IMR-90 (cell line): ENCODE measurements around the gene SLC9A9. TPM values are rescaled to one million over a fixed set of nuclear protein-coding genes. Genes with fewer than 3 reads are reported as not detected.

ENCODE experiments used
- ATAC-seq: fragments of 200-7000 bp; cut with Tn5 transposase; 2 replicates; pipeline ENCODE4 v1.9.1; 2020; ENCODE audit warnings: low read depth, mild to moderate bottlenecking, moderate library complexity
- BruUV-seq: library from RNA; stranded (reverse); fragments of 400-500 nt; replicated peaks from 2 replicates; lab custom pipeline; 2021; lab: Mats Ljungman, UMichigan
- CTCF ChIA-PET: fragments of 300-600 bp; formaldehyde crosslinking; extraction: SDS; loops from one replicate; lab custom pipeline; 2021; ENCODE audit warnings: antibody characterized with exemption; lab: Yijun Ruan, JAX
- POLR2A ChIA-PET: fragments of 300-600 bp; sonication (Branson Sonifier 250); formaldehyde crosslinking; loops from one replicate; lab custom pipeline; 2022; ENCODE audit warnings: antibody characterized with exemption; ENCODE audit not compliant: unreplicated experiment; lab: Charles Lee
- DNase-seq: peaks from one replicate; pipeline ENCODE4 v3.0.0; 2013
- H2AFZ ChIP-seq: replicated peaks from 2 replicates; pipeline ENCODE3; 2013; ENCODE audit warnings: low read length, mild to moderate bottlenecking; ENCODE audit not compliant: poor library complexity
- H2AK5ac ChIP-seq: 2 replicates; pipeline ENCODE4 v1.6.1; 2013; ENCODE audit warnings: low read depth, low read length, inconsistent platforms
- H2AK9ac ChIP-seq: replicated peaks from 2 replicates; pipeline ENCODE3; 2013; ENCODE audit warnings: mild to moderate bottlenecking, low read depth, low read length, moderate library complexity; ENCODE audit not compliant: poor library complexity
- H2BK120ac ChIP-seq: 2 replicates; pipeline ENCODE4 v1.6.1; 2013; ENCODE audit warnings: low read depth, low read length, inconsistent platforms
- H2BK15ac ChIP-seq: 3 replicates; pipeline ENCODE4 v1.6.1; 2013; ENCODE audit warnings: low read depth, low read length, inconsistent platforms
- H2BK20ac ChIP-seq: 2 replicates; pipeline ENCODE4 v1.6.1; 2013; ENCODE audit warnings: low read depth, mild to moderate bottlenecking, inconsistent platforms, low read length, moderate library complexity
- H2BK5ac ChIP-seq: 2 replicates; pipeline ENCODE4 v1.6.1; 2013; ENCODE audit warnings: mild to moderate bottlenecking, low read depth, low read length, inconsistent platforms; ENCODE audit not compliant: poor library complexity, severe bottlenecking
- H3K14ac ChIP-seq: replicated peaks from 2 replicates; pipeline ENCODE4 v1.6.1; 2013; ENCODE audit warnings: low read depth, low read length, inconsistent platforms
- H3K18ac ChIP-seq: 2 replicates; pipeline ENCODE4 v1.6.1; 2013; ENCODE audit warnings: low read depth, low read length, control low read depth
- H3K23ac ChIP-seq: 2 replicates; pipeline ENCODE4 v1.6.1; 2013; ENCODE audit warnings: low read depth, low read length, inconsistent platforms
- H3K27ac ChIP-seq: 2 replicates; pipeline ENCODE4 v1.5.1; 2013; ENCODE audit warnings: mild to moderate bottlenecking, control low read depth, low read length; ENCODE audit not compliant: insufficient read depth
- H3K27me3 ChIP-seq: 2 replicates; pipeline ENCODE4 v1.6.1; 2013; ENCODE audit warnings: low read length; ENCODE audit not compliant: control insufficient read depth, insufficient read depth
- H3K36me3 ChIP-seq: 2 replicates; pipeline ENCODE4 v1.6.1; 2013; ENCODE audit warnings: low read length, mixed read lengths; ENCODE audit not compliant: control insufficient read depth, insufficient read depth
- H3K4ac ChIP-seq: 2 replicates; pipeline ENCODE4 v1.6.1; 2013; ENCODE audit warnings: low read depth, low read length, inconsistent platforms
- H3K4me1 ChIP-seq: 2 replicates; pipeline ENCODE4 v1.6.1; 2013; ENCODE audit warnings: low read length, mixed read lengths; ENCODE audit not compliant: control insufficient read depth, insufficient read depth
- H3K4me2 ChIP-seq: 2 replicates; pipeline ENCODE4 v1.6.1; 2013; ENCODE audit warnings: low read depth, mild to moderate bottlenecking, control low read depth, low read length, moderate library complexity
- H3K4me3 ChIP-seq: 2 replicates; pipeline ENCODE4 v1.5.1; 2013; ENCODE audit warnings: low read depth, mild to moderate bottlenecking, control low read depth, low read length, moderate library complexity; ENCODE audit not compliant: insufficient read depth
- H3K56ac ChIP-seq: 2 replicates; pipeline ENCODE4 v1.6.1; 2013; ENCODE audit warnings: low read length, inconsistent platforms; ENCODE audit not compliant: insufficient read depth; ENCODE audit errors: extremely low read depth
- H3K79me1 ChIP-seq, 2 experiments: 2 replicates each; pipeline ENCODE4 v1.6.1; 2013; ENCODE audit warnings: low read length in 2 of 2, inconsistent platforms in 1 of 2, low read depth in 1 of 2
- H3K9ac ChIP-seq: 2 replicates; pipeline ENCODE4 v1.6.1; 2013; ENCODE audit warnings: low read depth, low read length, control low read depth
- H3K9me1 ChIP-seq: 2 replicates; pipeline ENCODE4 v1.6.1; 2013; ENCODE audit warnings: low read length, inconsistent platforms; ENCODE audit not compliant: insufficient read depth
- H3K9me3 ChIP-seq: 2 replicates; pipeline ENCODE4 v1.6.1; 2013; ENCODE audit warnings: low read length; ENCODE audit not compliant: control insufficient read depth, insufficient read depth
- H4K20me1 ChIP-seq: 2 replicates; pipeline ENCODE4 v1.6.1; 2013; ENCODE audit warnings: low read length, inconsistent platforms; ENCODE audit not compliant: insufficient read depth
- H4K5ac ChIP-seq: 2 replicates; pipeline ENCODE4 v1.6.1; 2013; ENCODE audit warnings: mild to moderate bottlenecking, low read depth, low read length, control low read depth
- H4K8ac ChIP-seq, 2 experiments: 2 replicates each; pipeline ENCODE4 v1.6.1; 2013; ENCODE audit warnings: low read depth in 2 of 2, low read length in 2 of 2, control low read depth in 1 of 2, inconsistent platforms in 1 of 2
- H4K91ac ChIP-seq: 2 replicates; pipeline ENCODE4 v1.6.1; 2013; ENCODE audit warnings: low read depth, low read length, inconsistent platforms; ENCODE audit not compliant: insufficient read depth
- BHLHE40 ChIP-seq: fragments of 150-350 bp; IDR thresholded peaks from 2 replicates; pipeline ENCODE4 v1.6.1; 2016; ENCODE audit warnings: mild to moderate bottlenecking, low read depth, low read length
- CEBPB ChIP-seq: IDR thresholded peaks from 2 replicates; pipeline ENCODE4 v1.6.1; 2012; ENCODE audit warnings: low read depth, low read length, improper control_type of control experiment
- ELK1 ChIP-seq: fragments of 150-350 bp; IDR thresholded peaks from 2 replicates; pipeline ENCODE4 v1.6.1; 2016; ENCODE audit warnings: low read depth, mild to moderate bottlenecking, low read length, moderate library complexity, borderline replicate concordance
- FOS ChIP-seq: fragments of 150-350 bp; IDR thresholded peaks from 2 replicates; pipeline ENCODE4 v1.6.1; 2016; ENCODE audit warnings: low read depth, low read length
- MAZ ChIP-seq: IDR thresholded peaks from 2 replicates; pipeline ENCODE4 v1.6.1; 2012; ENCODE audit warnings: low read depth, mild to moderate bottlenecking, low read length, improper control_type of control experiment, moderate library complexity, borderline replicate concordance
- MXI1 ChIP-seq: IDR thresholded peaks from 2 replicates; pipeline ENCODE4 v1.6.1; 2012; ENCODE audit warnings: low read depth, mild to moderate bottlenecking, low read length, moderate library complexity, borderline replicate concordance
- NFE2L2 ChIP-seq: fragments of 150-350 bp; IDR thresholded peaks from 2 replicates; pipeline ENCODE4 v1.6.1; 2016; ENCODE audit warnings: low read depth, mild to moderate bottlenecking, low read length
- POLR2A ChIP-seq: IDR thresholded peaks from 2 replicates; pipeline ENCODE4 v1.6.1; 2012; ENCODE audit warnings: mild to moderate bottlenecking, low read depth, low read length
- RCOR1 ChIP-seq: IDR thresholded peaks from 2 replicates; pipeline ENCODE4 v1.6.1; 2012; ENCODE audit warnings: mild to moderate bottlenecking, low read length, improper control_type of control experiment; ENCODE audit not compliant: insufficient replicate concordance
- RFX5 ChIP-seq: IDR thresholded peaks from 2 replicates; pipeline ENCODE4 v1.8.0; 2012; ENCODE audit warnings: low read depth, mild to moderate bottlenecking, low read length, moderate library complexity
- SMC3 ChIP-seq: fragments of 150-350 bp; IDR thresholded peaks from 2 replicates; pipeline ENCODE4 v1.6.1; 2016; ENCODE audit warnings: low read depth, mild to moderate bottlenecking, antibody characterized with exemption, low read length, moderate library complexity
- USF2 ChIP-seq: fragments of 150-350 bp; IDR thresholded peaks from 2 replicates; pipeline ENCODE4 v1.6.1; 2017; ENCODE audit warnings: mild to moderate bottlenecking, antibody characterized with exemption, low read length, low read depth
- WGBS, 2 experiments: methylation state at CpG; one replicate each; pipeline versions ENCODE4 v1.1.5 to v1.1.7; 2013; ENCODE audit warnings: missing lambda C conversion rate in 2 of 2; ENCODE audit not compliant: insufficient read length in 1 of 2; ENCODE audit errors: extremely low coverage in 2 of 2; 5-methylcytosine and 5-hydroxymethylcytosine counted together
- dilution Hi-C: fragments of 300-500 bp; cut with HindIII; formaldehyde crosslinking; loops from one replicate; pipeline ENCODE4 v1.14.3; 2018; ENCODE audit warnings: low sequenced_read_pairs; ENCODE audit not compliant: unreplicated experiment
- in situ Hi-C: fragments of 300-500 bp; cut with MboI; formaldehyde crosslinking; loops from 3 replicates; pipeline ENCODE4 v1.14.3; 2019; ENCODE audit warnings: low sequenced_read_pairs, inconsistent platforms, mixed read lengths
- intact Hi-C: fragments of 100-400 bp; cut with micrococcal nuclease; formaldehyde crosslinking; loops from 2 replicates; pipeline ENCODE4 v1.10.0; 2022
- polyA plus RNA-seq, 3 experiments: library from polyadenylated mRNA; depleted of rRNA; stranded (reverse); fragments of >200 nt; gene quantifications; 2 replicates each; pipeline ENCODE4 v1.2.3, GENCODE V29; 2012; ENCODE audit warnings: low replicate concordance in 1 of 3
- total RNA-seq: library from RNA; depleted of rRNA; stranded (reverse); fragments of >200 nt; gene quantifications from 2 replicates; pipeline ENCODE4 v1.2.3, GENCODE V29; 2012

SLC9A9 gene
- total and polyA plus RNA-seq, 2 of the 4 experiments (the other 2 are of a cell fraction) = 1.4 to 2.3 TPM

DNA sequence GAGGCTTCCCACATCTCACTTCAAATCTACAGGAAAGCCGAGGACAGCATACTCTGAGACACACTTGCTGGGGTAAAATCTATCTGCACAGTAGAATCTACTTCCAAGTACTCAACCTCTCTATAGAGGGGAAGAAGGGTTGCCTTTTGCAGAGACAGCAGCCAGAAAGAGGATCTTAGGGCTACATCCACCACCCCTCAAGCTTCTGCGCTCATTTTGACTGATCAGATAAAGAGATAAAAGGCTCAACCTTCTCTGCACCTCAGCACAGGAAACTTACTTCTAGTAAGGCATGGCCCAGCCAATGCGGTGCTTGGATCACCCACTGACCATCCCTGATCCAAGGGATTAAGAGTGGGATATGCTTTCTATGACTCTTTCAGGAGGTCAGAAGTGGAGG is 6.9 kb upstream of the SLC9A9 start:
- no peak overlapping the region for H2BK120ac ChIP-seq

More for the DNA sequence above, 6.9 kb upstream of the SLC9A9 start:
- Histone ChIP-seq H3K4me2 (no peak overlapping the region), H3K27me3 (no peaks in the 10 kb centered on the region), H3K9me3 (no peaks in the 10 kb centered on the region), H4K20me1 (no peaks in the 10 kb centered on the region), H3K9ac (no peak overlapping the region), H3K79me1 (no peaks in the 10 kb centered on the region), H3K23ac (no peak overlapping the region), H2BK20ac (no peak overlapping the region), H3K56ac (no peak overlapping the region), H4K5ac (no peak overlapping the region), H3K9me1 (no peaks in the 10 kb centered on the region), H2AFZ (no peak overlapping the region), H3K18ac (no peak overlapping the region), H4K8ac (no peak overlapping the region), H3K36me3 (no peaks in the 10 kb centered on the region), H2AK9ac (no peak overlapping the region), H3K27ac (no peak overlapping the region), H3K14ac (no peak overlapping the region), H2BK5ac (no peak overlapping the region), H4K91ac (no peak overlapping the region), H3K4ac (no peak overlapping the region), H2BK15ac (no peak overlapping the region), H2AK5ac (no peak overlapping the region), H3K4me3 (no peak overlapping the region), H3K4me1 (peaks cover 2% of the 10 kb centered on the region; the same call in 1 of the 2 replicates)
- ChIA-PET POLR2A (no interaction called here), CTCF (no interaction called here)
- intact Hi-C loops (no loop called here), dilution Hi-C loops (no loop called here), in situ Hi-C loops (no loop called here)
- WGBS, 2 experiments = no CpG with 5 or more reads among the region's 3 CpGs
- DNase-seq = no peak
- TF ChIP-seq CEBPB = no peak
- no peak for TF ChIP-seq ELK1
- TF ChIP-seq RCOR1 = no peak
- TF ChIP-seq NFE2L2 = no peak
- TF ChIP-seq MXI1 = no peak
- TF ChIP-seq RFX5 = no peak
- no peak for TF ChIP-seq POLR2A
- no peak for TF ChIP-seq USF2
- no peak for TF ChIP-seq FOS
- TF ChIP-seq SMC3 = no peak
- TF ChIP-seq MAZ = no peak
- no peak for TF ChIP-seq BHLHE40
- no peak for ATAC-seq
- BruUV-seq = no TSS peak
